HCT116 (cell line): ENCODE results near the gene ALK. TPM values are rescaled to one million over a fixed set of nuclear protein-coding genes. Genes with fewer than 3 reads are reported as not detected.

Experiments
- ATAC-seq: fragments of 200-7000 bp; cut with Tn5 transposase; 2 replicates; pipeline ENCODE4 v1.9.1; 2020; ENCODE audit warnings: mild to moderate bottlenecking, moderate library complexity
- BruUV-seq: library from RNA; stranded (reverse); fragments of 400-500 nt; replicated peaks from 2 replicates; lab custom pipeline; 2021; lab: Mats Ljungman, UMichigan
- CTCF ChIA-PET: fragments of 300-600 bp; sonication (Branson Sonifier 250); formaldehyde crosslinking; loops from one replicate; lab custom pipeline; 2021; ENCODE audit warnings: antibody characterized with exemption; lab: Charles Lee
- POLR2A ChIA-PET: fragments of 300-600, 350-600 bp; sonication (Branson Sonifier 250); formaldehyde crosslinking; loops from one replicate; lab custom pipeline; 2021; ENCODE audit warnings: antibody characterized with exemption; lab: Charles Lee
- RAD21 ChIA-PET, 2 experiments: fragments of 300-600 bp; sonication (Branson Sonifier 250); formaldehyde crosslinking; loops; one replicate each; lab custom pipeline; 2023; ENCODE audit warnings: low total read pairs in 2 of 2; ENCODE audit not compliant: uncharacterized antibody in 2 of 2, unreplicated experiment in 2 of 2, low non-redundant PET in 1 of 2; lab: Charles Lee
- DNase-seq: peaks from one replicate; pipeline ENCODE4 v3.0.0-alpha.2; 2010; ENCODE audit warnings: low read depth, low spot score
- H2AFZ ChIP-seq: fragments of 200-600 bp; shearing (Covaris generic), sonication (generic); 2 replicates; pipeline ENCODE4 v1.6.1; 2017; ENCODE audit warnings: low read depth, mixed run types, mixed read lengths, antibody characterized with exemption, low read length; ENCODE audit not compliant: poor library complexity, severe bottlenecking
- H3K27ac ChIP-seq: 2 replicates; pipeline ENCODE4 v1.5.1; 2012; ENCODE audit warnings: low read depth, low read length
- H3K27me3 ChIP-seq: fragments of 200-600 bp; sonication (generic); 2 replicates; pipeline ENCODE4 v1.6.1; 2016; ENCODE audit warnings: mixed run types, low read length, mixed read lengths; ENCODE audit not compliant: insufficient read depth
- H3K36me3 ChIP-seq, 2 experiments: fragments of 200-500 bp in 1 of 2; fragments of 200-600 bp in 1 of 2; sonication (Bioruptor generic) in 1 of 2; sonication (generic) in 1 of 2; 2 replicates each; pipeline versions ENCODE4 v1.5.1 to v1.6.1; 2014 to 2016; ENCODE audit warnings: low read length in 2 of 2, inconsistent platforms in 1 of 2, mixed read lengths in 1 of 2, mixed run types in 1 of 2; ENCODE audit not compliant: insufficient read depth in 2 of 2, control insufficient read depth in 1 of 2
- H3K4me1 ChIP-seq, 2 experiments: fragments of 200-600 bp in 1 of 2; sonication (generic) in 1 of 2; 2 replicates each; pipeline versions ENCODE4 v1.5.1 to v1.6.1; 2012 to 2017; ENCODE audit warnings: low read length in 2 of 2, inconsistent platforms in 1 of 2, mild to moderate bottlenecking in 1 of 2, mixed read lengths in 1 of 2, mixed run types in 1 of 2, moderate library complexity in 1 of 2; ENCODE audit not compliant: insufficient read depth in 2 of 2, control insufficient read depth in 1 of 2
- H3K4me2 ChIP-seq: fragments of 200-600 bp; sonication (generic); 2 replicates; pipeline ENCODE4 v1.6.1; 2017; ENCODE audit warnings: mixed run types, low read length, mixed read lengths
- H3K4me3 ChIP-seq, 2 experiments: fragments of 200-600 bp in 1 of 2; sonication (generic) in 1 of 2; replicated peaks in 1 of 2; 2 replicates each; pipeline ENCODE4 v1.5.1; 2011 to 2016; ENCODE audit warnings: low read length in 2 of 2, control low read depth in 1 of 2, low read depth in 1 of 2, mild to moderate bottlenecking in 1 of 2, mixed read lengths in 1 of 2, mixed run types in 1 of 2
- H3K79me2 ChIP-seq: fragments of 200-600 bp; sonication (generic); 2 replicates; pipeline ENCODE4 v1.6.1; 2017; ENCODE audit warnings: mild to moderate bottlenecking, mixed run types, low read length, moderate library complexity, mixed read lengths; ENCODE audit not compliant: insufficient read depth
- H3K9ac ChIP-seq: fragments of 200-600 bp; sonication (generic); 2 replicates; pipeline ENCODE4 v1.6.1; 2016; ENCODE audit warnings: low read length, mixed read lengths
- H3K9me2 ChIP-seq: fragments of 200-600 bp; sonication (generic), shearing (Covaris generic); 2 replicates; pipeline ENCODE4 v1.6.1; 2017; ENCODE audit warnings: mixed run types, mild to moderate bottlenecking, moderate library complexity; ENCODE audit not compliant: insufficient read depth
- H3K9me3 ChIP-seq, 2 experiments: fragments of 200-500 bp in 1 of 2; fragments of 200-600 bp in 1 of 2; sonication (Bioruptor generic) in 1 of 2; sonication (generic) in 1 of 2; 2 replicates each; pipeline ENCODE4 v1.6.1; 2014 to 2017; ENCODE audit warnings: low read length in 2 of 2, mixed read lengths in 2 of 2, inconsistent platforms in 1 of 2, low read depth in 1 of 2, mild to moderate bottlenecking in 1 of 2, mixed run types in 1 of 2, moderate library complexity in 1 of 2; ENCODE audit not compliant: control insufficient read depth in 1 of 2, insufficient read depth in 1 of 2
- H4K20me1 ChIP-seq: fragments of 200-600 bp; sonication (generic), shearing (Covaris generic); 2 replicates; pipeline ENCODE4 v1.6.1; 2017; ENCODE audit warnings: mixed run types, mild to moderate bottlenecking, moderate library complexity; ENCODE audit not compliant: insufficient read depth
- ATF3 ChIP-seq: IDR thresholded peaks from 2 replicates; pipeline ENCODE4 v1.6.1; 2012
- CBX3 ChIP-seq: IDR thresholded peaks from 2 replicates; pipeline ENCODE4 v1.6.1; 2012; ENCODE audit warnings: low read depth
- CEBPB ChIP-seq: IDR thresholded peaks from 2 replicates; pipeline ENCODE4 v1.6.1; 2012; ENCODE audit warnings: low read depth
- CTCF ChIP-seq, 3 experiments: fragments of 200-600 bp in 1 of 3; sonication (generic) in 1 of 3; IDR thresholded peaks in 2 of 3; conservative IDR thresholded peaks in 1 of 3; 2 replicates each; pipeline ENCODE4 v1.5.1; 2012 to 2017; ENCODE audit warnings: low read depth in 2 of 3, low read length in 2 of 3, antibody characterized with exemption in 1 of 3, borderline replicate concordance in 1 of 3, control low read depth in 1 of 3, mild to moderate bottlenecking in 1 of 3, mixed read lengths in 1 of 3, mixed run types in 1 of 3, moderate library complexity in 1 of 3; ENCODE audit not compliant: insufficient read depth in 1 of 3
- EGR1 ChIP-seq: IDR thresholded peaks from 2 replicates; pipeline ENCODE4 v1.6.1; 2012; ENCODE audit warnings: low read depth
- ELF1 ChIP-seq: IDR thresholded peaks from 2 replicates; pipeline ENCODE4 v1.6.1; 2012; ENCODE audit warnings: low read depth, borderline replicate concordance
- FOSL1 ChIP-seq: IDR thresholded peaks from 2 replicates; pipeline ENCODE4 v1.6.1; 2012; ENCODE audit warnings: low read depth
- JUND ChIP-seq: IDR thresholded peaks from 2 replicates; pipeline ENCODE4 v1.6.1; 2012
- MAX ChIP-seq: IDR thresholded peaks from 2 replicates; pipeline ENCODE4 v1.6.1; 2012
- POLR2A ChIP-seq: IDR thresholded peaks from 2 replicates; pipeline ENCODE4 v1.7.0; 2011; ENCODE audit warnings: borderline replicate concordance; ENCODE audit not compliant: insufficient read depth, insufficient read length; ENCODE audit errors: extremely low read depth
- POLR2AphosphoS5 ChIP-seq: IDR thresholded peaks from 2 replicates; pipeline ENCODE4 v1.6.1; 2011; ENCODE audit warnings: mild to moderate bottlenecking, low read depth, low read length, moderate library complexity
- RAD21 ChIP-seq: IDR thresholded peaks from 2 replicates; pipeline ENCODE4 v1.6.1; 2012; ENCODE audit warnings: low read depth, mild to moderate bottlenecking
- SIN3A ChIP-seq: IDR thresholded peaks from 2 replicates; pipeline ENCODE4 v1.6.1; 2012; ENCODE audit warnings: low read depth
- SP1 ChIP-seq: IDR thresholded peaks from 2 replicates; pipeline ENCODE4 v1.6.1; 2012; ENCODE audit warnings: low read depth
- SRF ChIP-seq: IDR thresholded peaks from 2 replicates; pipeline ENCODE4 v1.6.1; 2012; ENCODE audit warnings: low read depth
- YY1 ChIP-seq: IDR thresholded peaks from 2 replicates; pipeline ENCODE4 v1.6.1; 2011; ENCODE audit warnings: low read length, low read depth, moderate library complexity, mild to moderate bottlenecking; ENCODE audit not compliant: insufficient replicate concordance; ENCODE audit errors: extremely low read depth
- ZBTB33 ChIP-seq: IDR thresholded peaks from 2 replicates; pipeline ENCODE4 v1.6.1; 2011; ENCODE audit warnings: mild to moderate bottlenecking, low read length, moderate library complexity; ENCODE audit not compliant: insufficient replicate concordance; ENCODE audit errors: extremely low read depth
- ZFX ChIP-seq: fragments of 450-650 bp; IDR thresholded peaks from 2 replicates; pipeline ENCODE4 v1.6.1; 2017
- ZNF274 ChIP-seq: fragments of 200-500 bp; sonication (Bioruptor generic); IDR thresholded peaks from 2 replicates; pipeline ENCODE4 v1.6.1; 2014; ENCODE audit warnings: mild to moderate bottlenecking, low read depth, low read length, inconsistent platforms
- intact Hi-C: fragments of 100-400 bp; cut with micrococcal nuclease; formaldehyde crosslinking; loops from 2 replicates; pipeline ENCODE4 v1.10.0; 2022
- total RNA-seq: library from RNA; stranded (reverse); gene quantifications from one replicate; pipeline ENCODE4 v1.2.1, GENCODE V29; 2021; ENCODE audit not compliant: unreplicated experiment

ALK gene
- total RNA-seq, 1 experiment from 2014 or later = not detected

GRCh38 chr2:29582062-29582461, 339.3 kb downstream of the ALK start:
- H3K4me3 ChIP-seq = no peak overlapping the region
- POLR2A ChIA-PET = no interaction called here
- no peaks in the 10 kb centered on the region for H3K36me3 ChIP-seq
- H3K9ac ChIP-seq = no peak overlapping the region
- no peaks in the 10 kb centered on the region for H3K4me1 ChIP-seq
- no peaks in the 10 kb centered on the region; the same call in 1 of the 2 replicates for H4K20me1 ChIP-seq
- no TSS peak for BruUV-seq
- RAD21 ChIA-PET = no interaction called here
- H2AFZ ChIP-seq = no peak overlapping the region
- H3K9me2 ChIP-seq = no peaks in the 10 kb centered on the region
- peaks cover 38% of the 10 kb centered on the region for H3K27me3 ChIP-seq
- no peaks in the 10 kb centered on the region for H3K9me3 ChIP-seq
- DNase-seq (no peak), ATAC-seq (no peak)
- no peak overlapping the region for H3K4me2 ChIP-seq
- H3K79me2 ChIP-seq = no peaks in the 10 kb centered on the region
- H3K27ac ChIP-seq = no peak overlapping the region
- intact Hi-C loops = no loop called here
- CTCF ChIA-PET = no interaction called here
- TF ChIP-seq ATF3 = no peak
- no peak for TF ChIP-seq SIN3A
- TF ChIP-seq POLR2AphosphoS5 = no peak
- no peak for TF ChIP-seq JUND
- no peak for TF ChIP-seq SP1
- TF ChIP-seq, all 23 proteins: peak for 0

- Histone ChIP-seq H2AFZ (no peak overlapping the region), H3K4me2 (no peak overlapping the region), H3K36me3 (no peaks in the 10 kb centered on the region), H4K20me1 (no peaks in the 10 kb centered on the region), H3K4me3 (no peak overlapping the region), H3K79me2 (no peaks in the 10 kb centered on the region), H3K9ac (no peak overlapping the region), H3K4me1 (no peaks in the 10 kb centered on the region), H3K27me3 (peaks cover 50% of the 10 kb centered on the region), H3K27ac (no peak overlapping the region), H3K9me3 (no peaks in the 10 kb centered on the region), H3K9me2 (no peaks in the 10 kb centered on the region)
- POLR2A ChIA-PET = no interaction called here
- RAD21 ChIA-PET = no interaction called here
- no TSS peak for BruUV-seq
- no peak for TF ChIP-seq YY1
- TF ChIP-seq ZNF274 = no peak
- TF ChIP-seq SRF = no peak
- TF ChIP-seq CEBPB = no peak
- TF ChIP-seq ZBTB33 = no peak
- no peak for TF ChIP-seq ELF1
- TF ChIP-seq CBX3 = no peak
- no peak for TF ChIP-seq EGR1
- no peak for TF ChIP-seq ZFX
- TF ChIP-seq SIN3A = no peak
- no peak for TF ChIP-seq RAD21
- no peak for TF ChIP-seq ATF3
- no peak for TF ChIP-seq POLR2A
- no peak for TF ChIP-seq FOSL1
- TF ChIP-seq JUND = no peak
- TF ChIP-seq CTCF (IDR thresholded peaks at IDR 0.05 in 2 of 3, conservative IDR thresholded peaks at IDR 0.05 in 1 of 3; ENCODE audit: borderline replicate concordance in 1 of 3, insufficient read depth in 1 of 3, low read depth in 2 of 3, low read length in 2 of 3) = no peak
- no peak for TF ChIP-seq MAX
- DNase-seq (no peak), ATAC-seq (no peak)
- CTCF ChIA-PET = no interaction called here
- intact Hi-C loops = no loop called here
Observed at GRCh38 chr2:29580223-29580622, 341.2 kb downstream of the ALK start.
